GM23248 (cell line): ENCODE data around the gene NKX1-1.

ENCODE experiments used
- EZH2 ChIP-seq: fragments of 200-600 bp; sonication (generic); IDR thresholded peaks from 2 replicates; pipeline ENCODE4 v1.6.1; 2018; ENCODE audit warnings: antibody characterized with exemption, mild to moderate bottlenecking; ENCODE audit not compliant: insufficient read depth, poor library complexity, severe bottlenecking
- EZH2phosphoT487 ChIP-seq: fragments of 200-600 bp; sonication (generic); IDR thresholded peaks from 2 replicates; pipeline ENCODE4 v1.6.1; 2018; ENCODE audit warnings: antibody characterized with exemption, moderate library complexity, mild to moderate bottlenecking, low read depth; ENCODE audit not compliant: insufficient read depth

DNA sequence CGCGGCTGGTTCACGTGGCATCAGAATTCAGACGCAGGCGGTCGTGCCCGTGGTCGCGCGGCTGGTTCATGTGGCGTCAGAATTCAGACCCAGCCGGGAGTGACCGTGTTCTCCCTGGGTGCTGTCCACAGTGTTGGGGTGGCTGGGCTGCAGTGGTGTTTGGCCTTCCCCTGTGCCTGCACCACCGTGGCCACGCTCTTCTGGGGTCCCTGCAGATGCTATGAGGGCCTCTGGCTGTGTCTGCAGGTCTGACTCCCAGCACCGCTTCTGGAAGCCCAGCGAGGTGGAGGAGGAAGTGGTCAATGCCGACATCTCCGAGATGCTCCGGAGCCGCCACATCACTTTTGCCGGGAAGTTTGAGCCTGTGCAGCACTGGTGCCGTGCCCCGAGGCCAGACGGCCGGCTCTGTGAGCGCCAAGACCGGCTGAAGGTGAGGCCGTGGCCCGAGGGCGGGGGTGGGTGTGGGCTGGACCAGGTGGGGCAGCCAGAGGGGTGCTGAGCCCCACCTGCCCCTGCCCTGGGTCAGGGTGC lies 26.4 kb downstream of the NKX1-1 start:
- TF ChIP-seq EZH2 (no peak), EZH2phosphoT487 (no peak)
